Activated B cell treated with CpG ODN at 0.5 μM for 24 hours (primary cell): ENCODE data around the gene IL11RA. TPM values are rescaled to one million over a fixed set of nuclear protein-coding genes. Genes with fewer than 3 reads are reported as not detected.

ENCODE experiments used
- ATAC-seq: fragments of 200-7000 bp; cut with Tn5 transposase; one replicate; pipeline ENCODE4 v1.10.0; 2021; ENCODE audit warnings: low read depth, mild to moderate bottlenecking, moderate library complexity
- CTCF ChIA-PET: fragments of 350-600 bp; sonication (Branson Sonifier 250); formaldehyde crosslinking; loops from one replicate; lab custom pipeline; 2021; ENCODE audit warnings: antibody characterized with exemption; lab: Charles Lee
- POLR2A ChIA-PET: fragments of 350-600 bp; sonication (Branson Sonifier 250); formaldehyde crosslinking; loops from one replicate; lab custom pipeline; 2021; ENCODE audit warnings: antibody characterized with exemption; lab: Charles Lee
- DNase-seq: peaks from one replicate; pipeline ENCODE4 v3.0.0; 2022
- H3K27ac Mint-ChIP-seq: one replicate; pipeline ENCODE4 v1.8.0; 2020; ENCODE audit warnings: mixed read lengths
- H3K27me3 Mint-ChIP-seq: one replicate; pipeline ENCODE4 v1.8.0; 2021; ENCODE audit warnings: mixed read lengths
- H3K36me3 Mint-ChIP-seq: one replicate; pipeline ENCODE4 v1.8.0; 2021; ENCODE audit warnings: low read depth, mixed read lengths
- H3K4me1 Mint-ChIP-seq: one replicate; pipeline ENCODE4 v1.8.0; 2021; ENCODE audit warnings: mixed read lengths
- H3K4me3 Mint-ChIP-seq: one replicate; pipeline ENCODE4 v1.8.0; 2020; ENCODE audit warnings: mild to moderate bottlenecking, mixed read lengths
- H3K9me3 Mint-ChIP-seq: one replicate; pipeline ENCODE4 v1.8.0; 2020; ENCODE audit warnings: mixed read lengths
- intact Hi-C: fragments of 100-400 bp; cut with micrococcal nuclease; formaldehyde crosslinking; loops from one replicate; pipeline ENCODE4 v1.15.1; 2024
- total RNA-seq: library from RNA; stranded (reverse); gene quantifications from 2 replicates; pipeline ENCODE4 v1.2.3, GENCODE V29; 2022
- TF ChIP-seq, protein P1 (sequence below): fragments of 200-600 bp; IDR thresholded peaks from one replicate; pipeline ENCODE4 v1.8.0; 2022; ENCODE audit warnings: antibody characterized with exemption, mild to moderate bottlenecking

Gene IL11RA
- total RNA-seq, 1 donor from 2014 or later = 18.8 TPM

DNA sequence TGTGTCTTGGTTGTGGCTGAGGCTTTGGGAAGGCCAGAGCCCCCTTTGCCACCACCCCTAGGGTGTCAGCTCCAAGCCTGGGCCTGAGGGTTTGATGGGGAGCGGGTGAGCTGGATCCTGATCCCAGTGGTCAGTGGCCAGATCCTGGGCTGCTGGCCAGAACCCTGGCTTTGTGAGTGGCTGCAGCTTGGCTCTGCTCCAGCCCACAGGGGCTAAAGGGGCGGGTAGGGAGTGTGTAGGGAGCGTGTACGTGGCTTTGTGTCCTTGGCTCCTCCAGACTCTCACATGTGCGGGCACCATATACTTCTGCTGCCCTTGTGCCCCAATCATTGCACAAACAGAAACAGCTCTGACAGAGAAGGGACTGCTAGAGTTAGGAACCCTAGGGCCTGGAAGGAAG, 1.2 kb upstream of the IL11RA start:
- intact Hi-C loops = no loop called here
- Mint-ChIP-seq H3K27me3 (no peaks in the 10 kb centered on the region), H3K36me3 (peaks cover 32% of the 10 kb centered on the region), H3K9me3 (no peaks in the 10 kb centered on the region), H3K4me3 (no peak overlapping the region), H3K4me1 (peaks cover 33% of the 10 kb centered on the region), H3K27ac (no peak overlapping the region)
- TF ChIP-seq, protein P1, sequence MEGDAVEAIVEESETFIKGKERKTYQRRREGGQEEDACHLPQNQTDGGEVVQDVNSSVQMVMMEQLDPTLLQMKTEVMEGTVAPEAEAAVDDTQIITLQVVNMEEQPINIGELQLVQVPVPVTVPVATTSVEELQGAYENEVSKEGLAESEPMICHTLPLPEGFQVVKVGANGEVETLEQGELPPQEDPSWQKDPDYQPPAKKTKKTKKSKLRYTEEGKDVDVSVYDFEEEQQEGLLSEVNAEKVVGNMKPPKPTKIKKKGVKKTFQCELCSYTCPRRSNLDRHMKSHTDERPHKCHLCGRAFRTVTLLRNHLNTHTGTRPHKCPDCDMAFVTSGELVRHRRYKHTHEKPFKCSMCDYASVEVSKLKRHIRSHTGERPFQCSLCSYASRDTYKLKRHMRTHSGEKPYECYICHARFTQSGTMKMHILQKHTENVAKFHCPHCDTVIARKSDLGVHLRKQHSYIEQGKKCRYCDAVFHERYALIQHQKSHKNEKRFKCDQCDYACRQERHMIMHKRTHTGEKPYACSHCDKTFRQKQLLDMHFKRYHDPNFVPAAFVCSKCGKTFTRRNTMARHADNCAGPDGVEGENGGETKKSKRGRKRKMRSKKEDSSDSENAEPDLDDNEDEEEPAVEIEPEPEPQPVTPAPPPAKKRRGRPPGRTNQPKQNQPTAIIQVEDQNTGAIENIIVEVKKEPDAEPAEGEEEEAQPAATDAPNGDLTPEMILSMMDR = no peak
- ATAC-seq (no peak), DNase-seq (no peak)
- ChIA-PET CTCF (no interaction called here), POLR2A (interaction anchor here (0.5 to 0.6 kb wide), 2 partner anchors 8 to 9 kb away, joined by 3 to 4 read pairs; no protein-coding TSS in a partner anchor)

DNA sequence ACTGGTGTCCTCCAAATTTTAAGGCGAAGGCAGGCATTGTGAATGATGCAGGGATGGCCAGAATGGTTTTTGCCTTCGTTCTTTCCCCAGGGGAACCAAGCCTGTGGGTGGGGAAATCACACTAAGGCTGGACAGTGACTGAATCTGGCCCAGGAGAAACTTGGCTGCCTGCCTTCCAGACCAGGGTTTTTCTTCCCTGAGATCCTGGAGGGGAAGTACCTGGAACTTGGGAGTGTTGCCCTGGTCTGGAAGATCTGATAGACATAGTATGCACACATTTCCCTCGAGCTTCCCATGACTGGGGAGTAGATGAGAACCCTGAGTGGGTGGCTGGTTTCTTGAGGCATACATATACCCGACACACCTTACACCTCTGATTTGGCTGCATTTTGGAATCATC, 664 bp upstream of the IL11RA start:
- TF ChIP-seq, protein P1 = no peak
- ChIA-PET POLR2A (interaction anchor here (0.5 to 1.7 kb wide), 2 partner anchors 8 to 14 kb away, joined by 3 to 5 read pairs; no protein-coding TSS in a partner anchor), CTCF (no interaction called here)
- peaks cover 32% of the 10 kb centered on the region for H3K36me3 Mint-ChIP-seq
- H3K9me3 Mint-ChIP-seq = no peaks in the 10 kb centered on the region
- no peak for ATAC-seq
- peaks cover 28% of the 10 kb centered on the region for H3K4me1 Mint-ChIP-seq
- no peak overlapping the region for H3K4me3 Mint-ChIP-seq
- no peak overlapping the region for H3K27ac Mint-ChIP-seq
- DNase-seq = no peak
- no peaks in the 10 kb centered on the region for H3K27me3 Mint-ChIP-seq
- intact Hi-C loops = no loop called here

DNA sequence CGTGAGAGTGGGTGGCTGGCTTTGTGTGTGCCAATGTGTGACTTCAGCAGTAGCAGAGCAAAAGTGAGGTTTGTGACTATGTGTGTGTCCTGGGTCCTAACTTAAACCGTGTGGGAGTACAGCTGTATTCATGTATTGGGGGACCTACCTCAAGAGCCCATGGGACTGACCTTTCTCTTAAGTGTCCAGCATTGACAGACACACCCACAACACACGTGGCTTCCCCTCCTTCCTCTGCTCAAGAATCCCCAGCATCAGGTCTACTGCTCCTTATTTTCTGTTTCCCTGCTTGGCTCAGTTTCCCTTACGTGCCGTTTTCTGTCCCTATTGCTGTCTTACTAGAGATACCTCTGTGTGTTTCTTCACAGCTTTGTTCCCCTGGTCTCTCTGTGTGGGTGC, 616 bp downstream of the IL11RA start:
- intact Hi-C loops = no loop called here
- no peaks in the 10 kb centered on the region for H3K27me3 Mint-ChIP-seq
- peaks cover 19% of the 10 kb centered on the region for H3K4me1 Mint-ChIP-seq
- POLR2A ChIA-PET = interaction anchor here (1.7 kb wide), 1 partner anchor 12 kb away, joined by 5 read pairs; no protein-coding TSS in a partner anchor
- TF ChIP-seq, protein P1 = no peak
- no peak for DNase-seq
- H3K4me3 Mint-ChIP-seq = no peak overlapping the region
- no peaks in the 10 kb centered on the region for H3K9me3 Mint-ChIP-seq
- no peak overlapping the region for H3K27ac Mint-ChIP-seq
- CTCF ChIA-PET = no interaction called here
- H3K36me3 Mint-ChIP-seq = peaks cover 27% of the 10 kb centered on the region
- no peak for ATAC-seq

DNA sequence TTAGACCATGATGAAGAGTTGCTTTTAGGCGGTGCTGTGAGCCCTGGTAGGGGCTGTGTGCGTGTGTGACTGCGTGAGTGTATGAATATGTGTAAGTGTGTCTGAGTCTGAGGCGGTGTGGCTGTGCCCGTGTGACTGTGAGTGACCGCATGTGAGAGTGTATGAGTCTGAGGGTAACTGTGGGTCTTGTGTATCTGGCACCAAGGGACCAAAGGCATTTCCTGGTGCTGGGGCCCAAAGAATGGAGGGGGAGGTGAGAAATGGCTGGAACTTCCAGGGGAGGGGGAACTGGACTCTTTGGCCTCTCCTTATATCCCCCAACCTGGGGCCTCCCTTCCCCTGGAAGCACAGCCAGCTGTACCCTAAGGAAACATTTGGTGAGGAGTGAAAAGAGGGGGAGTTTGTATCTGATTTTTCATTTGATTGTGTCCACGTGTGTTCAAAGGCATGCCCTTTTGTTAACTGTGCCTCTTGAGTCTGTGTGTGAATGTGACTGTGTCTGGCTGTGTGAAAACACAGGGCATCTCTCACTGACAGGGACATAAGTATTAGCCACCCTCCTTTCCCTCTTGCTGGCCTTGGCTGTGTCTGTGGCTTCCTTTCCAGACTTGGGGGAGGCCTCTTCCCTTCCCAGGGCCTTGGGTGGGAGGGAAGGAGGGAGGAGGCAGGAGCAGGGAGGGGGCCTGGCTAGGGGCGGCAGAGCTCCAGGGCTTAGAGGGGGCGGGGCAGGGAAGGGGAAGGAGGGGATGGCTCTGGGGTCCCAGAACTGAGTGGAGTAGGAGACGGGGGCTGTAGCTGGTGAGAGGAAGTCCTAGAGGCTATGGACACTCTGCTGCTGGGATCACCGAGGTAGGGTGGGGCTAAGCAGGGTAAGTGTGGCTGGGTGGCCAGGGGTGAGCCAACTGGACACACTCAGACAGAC, 1.4 kb downstream of the IL11RA start:
- intact Hi-C loops = no loop called here
- H3K36me3 Mint-ChIP-seq = peaks cover 23% of the 10 kb centered on the region
- ATAC-seq (no peak), DNase-seq (no peak)
- ChIA-PET CTCF (no interaction called here), POLR2A (interaction anchor here (1.7 kb wide), 1 partner anchor 12 kb away, joined by 5 read pairs; no protein-coding TSS in a partner anchor)
- H3K4me1 Mint-ChIP-seq = peaks cover 14% of the 10 kb centered on the region
- H3K4me3 Mint-ChIP-seq = no peak overlapping the region
- no peak overlapping the region for H3K27ac Mint-ChIP-seq
- no peaks in the 10 kb centered on the region for H3K27me3 Mint-ChIP-seq
- H3K9me3 Mint-ChIP-seq = no peaks in the 10 kb centered on the region
- TF ChIP-seq, protein P1 = no peak
